Measurements from ENCODE around the gene CYREN.

Gene CYREN

DNA sequence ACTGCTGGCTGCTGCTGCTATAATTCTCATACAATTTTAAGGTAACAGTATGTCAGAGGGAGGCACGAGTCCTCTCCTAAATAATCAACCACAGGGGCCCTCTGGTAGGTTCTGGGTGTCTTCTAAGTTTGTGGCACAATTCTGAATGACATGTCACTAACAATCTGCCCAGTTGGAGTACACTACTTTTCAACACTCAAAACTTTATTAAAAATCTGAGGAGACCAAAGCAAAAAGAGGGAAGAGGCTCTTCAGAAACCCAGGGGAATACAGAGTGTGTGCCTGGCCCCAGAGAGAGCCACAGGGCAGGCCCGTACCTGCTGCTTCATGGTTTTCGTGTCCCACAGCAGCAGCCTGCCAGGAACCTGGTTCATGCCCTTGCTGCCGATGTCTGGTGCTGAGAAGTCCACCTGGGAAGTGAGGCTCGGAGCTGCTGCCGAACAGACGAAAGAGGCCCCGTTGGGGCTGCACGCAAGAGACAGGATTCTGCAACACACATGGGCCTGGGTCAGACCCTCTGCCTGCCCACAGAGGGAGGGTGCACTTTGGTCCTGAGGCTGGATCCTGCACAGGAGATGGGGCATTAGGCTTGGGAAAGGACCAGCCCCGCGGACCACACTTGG is 22.5 kb upstream of the CYREN start:
- Histone ChIP-seq H3K9ac (no peak overlapping the region), H2AFZ (ENCODE audit: low read depth) (no peak overlapping the region), H3K27ac (no peak overlapping the region), H3K27me3 (ENCODE audit: insufficient read depth, low read depth) (no peaks in the 10 kb centered on the region), H3K4me1 (ENCODE audit: low read depth, poor library complexity, severe bottlenecking) (no peaks in the 10 kb centered on the region), H3K4me2 (no peak overlapping the region), H3K79me2 (ENCODE audit: insufficient read depth, low read depth) (no peaks in the 10 kb centered on the region), H3K4me3 (IDR thresholded peaks at IDR 0.05; ENCODE audit: insufficient read depth, low read depth, low read length) (no peak overlapping the region), H3K36me3 (ENCODE audit: insufficient read depth) (no peaks in the 10 kb centered on the region), H4K20me1 (ENCODE audit: insufficient read depth) (no peaks in the 10 kb centered on the region)
- TF ChIP-seq CTCF (conservative IDR thresholded peaks at IDR 0.05; ENCODE audit: low read depth, low read length): no peak

- H3K4me2 ChIP-seq: no peak overlapping the region
- H4K20me1 ChIP-seq (ENCODE audit: insufficient read depth): no peaks in the 10 kb centered on the region
- H3K9ac ChIP-seq: no peak overlapping the region
- peaks cover under 1% of the 10 kb centered on the region for H3K4me1 ChIP-seq (ENCODE audit: low read depth, poor library complexity, severe bottlenecking)
- no peaks in the 10 kb centered on the region for H3K36me3 ChIP-seq (ENCODE audit: insufficient read depth)
- H3K27ac ChIP-seq: no peak overlapping the region
- no peak for TF ChIP-seq CTCF (conservative IDR thresholded peaks at IDR 0.05; ENCODE audit: low read depth, low read length)
- no peak overlapping the region for H3K4me3 ChIP-seq (IDR thresholded peaks at IDR 0.05; ENCODE audit: insufficient read depth, low read depth, low read length)
- H3K27me3 ChIP-seq (ENCODE audit: insufficient read depth, low read depth): no peaks in the 10 kb centered on the region
- H3K79me2 ChIP-seq (ENCODE audit: insufficient read depth, low read depth): no peaks in the 10 kb centered on the region
- no peak overlapping the region for H2AFZ ChIP-seq (ENCODE audit: low read depth)
These were observed 20.2 kb upstream of the CYREN start for GRCh38 chr7:135190703-135191102.

DNA sequence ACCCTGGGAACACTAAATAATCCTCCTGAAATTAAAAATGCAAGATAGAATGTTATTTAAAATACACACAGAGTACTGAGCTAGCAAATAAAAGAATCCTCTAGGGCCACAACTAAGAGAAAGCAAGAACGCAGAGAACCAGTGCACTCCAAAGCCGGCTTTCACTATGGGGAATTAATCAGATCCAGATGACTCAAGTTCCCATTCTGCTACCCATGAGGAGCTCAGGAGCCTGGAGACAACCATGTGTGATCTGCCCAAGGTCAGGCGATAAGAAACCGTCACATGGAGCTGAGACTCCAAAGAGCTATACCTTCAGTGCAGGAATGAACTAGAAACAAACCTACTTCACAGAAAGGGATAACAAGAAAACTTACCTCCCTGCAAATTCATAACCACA is 19.5 kb upstream of the CYREN start:
- H4K20me1 ChIP-seq (ENCODE audit: insufficient read depth): no peaks in the 10 kb centered on the region
- H3K27me3 ChIP-seq (ENCODE audit: insufficient read depth, low read depth): no peaks in the 10 kb centered on the region
- no peak overlapping the region for H3K4me3 ChIP-seq (IDR thresholded peaks at IDR 0.05; ENCODE audit: insufficient read depth, low read depth, low read length)
- H3K27ac ChIP-seq: no peak overlapping the region
- no peak overlapping the region for H3K4me2 ChIP-seq
- H2AFZ ChIP-seq (ENCODE audit: low read depth): no peak overlapping the region
- no peaks in the 10 kb centered on the region for H3K36me3 ChIP-seq (ENCODE audit: insufficient read depth)
- peaks cover 8% of the 10 kb centered on the region for H3K4me1 ChIP-seq (ENCODE audit: low read depth, poor library complexity, severe bottlenecking)
- no peaks in the 10 kb centered on the region for H3K79me2 ChIP-seq (ENCODE audit: insufficient read depth, low read depth)
- no peak for TF ChIP-seq CTCF (conservative IDR thresholded peaks at IDR 0.05; ENCODE audit: low read depth, low read length)
- no peak overlapping the region for H3K9ac ChIP-seq

GRCh38 chr7:135189221-135189662 is 18.7 kb upstream of the CYREN start:
- no peak overlapping the region for H3K9ac ChIP-seq

More at GRCh38 chr7:135189221-135189662, 18.7 kb upstream of the CYREN start:
- no peak overlapping the region for H2AFZ ChIP-seq (ENCODE audit: low read depth)
- no peaks in the 10 kb centered on the region for H3K36me3 ChIP-seq (ENCODE audit: insufficient read depth)
- H3K4me3 ChIP-seq (IDR thresholded peaks at IDR 0.05; ENCODE audit: insufficient read depth, low read depth, low read length): no peak overlapping the region
- no peak for TF ChIP-seq CTCF (conservative IDR thresholded peaks at IDR 0.05; ENCODE audit: low read depth, low read length)
- no peaks in the 10 kb centered on the region for H4K20me1 ChIP-seq (ENCODE audit: insufficient read depth)
- H3K27me3 ChIP-seq (ENCODE audit: insufficient read depth, low read depth): no peaks in the 10 kb centered on the region
- H3K4me2 ChIP-seq: no peak overlapping the region
- peaks cover 10% of the 10 kb centered on the region for H3K4me1 ChIP-seq (ENCODE audit: low read depth, poor library complexity, severe bottlenecking)
- no peaks in the 10 kb centered on the region for H3K79me2 ChIP-seq (ENCODE audit: insufficient read depth, low read depth)
- H3K27ac ChIP-seq: no peak overlapping the region

Measured in KMS-11 (cell line).